Measurements from ENCODE around the gene DYRK1A. TPM values are rescaled to one million over a fixed set of nuclear protein-coding genes. Genes with fewer than 3 reads are reported as not detected.

The DYRK1A gene
- total RNA-seq, 2 donors from 2014 or later = 57.5 to 57.7 TPM

DNA sequence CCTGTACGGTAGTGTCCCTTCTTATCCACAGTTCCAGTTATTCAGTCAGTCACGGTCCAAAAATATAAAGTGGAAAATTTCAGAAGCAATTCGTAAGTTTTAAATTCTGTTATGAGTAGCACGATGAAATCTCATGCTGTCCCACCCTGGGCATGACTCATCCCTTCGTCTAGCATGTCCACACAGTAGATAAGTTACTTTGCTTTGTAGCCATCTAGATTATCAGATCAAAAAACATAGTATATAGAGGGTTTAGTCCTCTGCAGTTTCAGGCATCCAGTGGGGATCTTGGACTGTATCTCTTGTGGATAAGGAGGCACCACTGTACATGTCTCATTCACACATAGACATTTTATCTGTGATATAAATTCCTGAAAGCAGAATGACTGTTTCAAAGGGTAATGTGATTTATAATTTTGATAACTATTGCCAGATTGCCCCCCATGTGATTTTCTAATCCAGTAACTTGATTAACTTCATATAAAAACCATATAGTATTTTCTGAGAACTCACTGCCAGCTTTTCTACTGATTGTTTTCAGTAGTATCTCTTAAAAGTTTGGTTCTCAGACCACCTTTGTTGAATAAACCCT lies 143.3 kb downstream of the DYRK1A start:
- intact Hi-C loops (cut with DNase I) = no loop called here
- Histone ChIP-seq H3K4me1 (no peaks in the 10 kb centered on the region), H3K9me3 (no peaks in the 10 kb centered on the region), H3K36me3 (peaks cover 16% of the 10 kb centered on the region), H3K27me3 (no peaks in the 10 kb centered on the region), H3K9ac (ENCODE audit: low read depth in 2 of 2, low read length in 2 of 2) (no peak overlapping the region), H3K4me3 (no peak overlapping the region), H3K27ac (no peak overlapping the region)
- DNase-seq = no peak
- TF ChIP-seq, protein P1, sequence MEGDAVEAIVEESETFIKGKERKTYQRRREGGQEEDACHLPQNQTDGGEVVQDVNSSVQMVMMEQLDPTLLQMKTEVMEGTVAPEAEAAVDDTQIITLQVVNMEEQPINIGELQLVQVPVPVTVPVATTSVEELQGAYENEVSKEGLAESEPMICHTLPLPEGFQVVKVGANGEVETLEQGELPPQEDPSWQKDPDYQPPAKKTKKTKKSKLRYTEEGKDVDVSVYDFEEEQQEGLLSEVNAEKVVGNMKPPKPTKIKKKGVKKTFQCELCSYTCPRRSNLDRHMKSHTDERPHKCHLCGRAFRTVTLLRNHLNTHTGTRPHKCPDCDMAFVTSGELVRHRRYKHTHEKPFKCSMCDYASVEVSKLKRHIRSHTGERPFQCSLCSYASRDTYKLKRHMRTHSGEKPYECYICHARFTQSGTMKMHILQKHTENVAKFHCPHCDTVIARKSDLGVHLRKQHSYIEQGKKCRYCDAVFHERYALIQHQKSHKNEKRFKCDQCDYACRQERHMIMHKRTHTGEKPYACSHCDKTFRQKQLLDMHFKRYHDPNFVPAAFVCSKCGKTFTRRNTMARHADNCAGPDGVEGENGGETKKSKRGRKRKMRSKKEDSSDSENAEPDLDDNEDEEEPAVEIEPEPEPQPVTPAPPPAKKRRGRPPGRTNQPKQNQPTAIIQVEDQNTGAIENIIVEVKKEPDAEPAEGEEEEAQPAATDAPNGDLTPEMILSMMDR (IDR thresholded peaks at IDR 0.05) = no peak

DNA sequence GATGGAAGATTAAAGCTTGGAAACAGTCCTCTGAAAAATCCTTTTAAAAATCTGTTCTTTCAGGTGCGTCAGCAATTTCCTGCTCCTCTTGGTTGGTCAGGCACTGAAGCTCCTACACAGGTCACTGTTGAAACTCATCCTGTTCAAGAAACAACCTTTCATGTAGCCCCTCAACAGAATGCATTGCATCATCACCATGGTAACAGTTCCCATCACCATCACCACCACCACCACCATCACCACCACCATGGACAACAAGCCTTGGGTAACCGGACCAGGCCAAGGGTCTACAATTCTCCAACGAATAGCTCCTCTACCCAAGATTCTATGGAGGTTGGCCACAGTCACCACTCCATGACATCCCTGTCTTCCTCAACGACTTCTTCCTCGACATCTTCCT lies 145.3 kb downstream of the DYRK1A start:
- Histone ChIP-seq H3K4me1 (no peaks in the 10 kb centered on the region), H3K27ac (no peak overlapping the region), H3K9me3 (no peaks in the 10 kb centered on the region), H3K9ac (ENCODE audit: low read depth in 2 of 2, low read length in 2 of 2) (no peak overlapping the region), H3K27me3 (no peaks in the 10 kb centered on the region), H3K36me3 (peaks cover 9% of the 10 kb centered on the region), H3K4me3 (no peak overlapping the region)
- no peak for DNase-seq
- intact Hi-C loops (cut with DNase I) = no loop called here
- TF ChIP-seq, protein P1 (IDR thresholded peaks at IDR 0.05) = no peak

DNA sequence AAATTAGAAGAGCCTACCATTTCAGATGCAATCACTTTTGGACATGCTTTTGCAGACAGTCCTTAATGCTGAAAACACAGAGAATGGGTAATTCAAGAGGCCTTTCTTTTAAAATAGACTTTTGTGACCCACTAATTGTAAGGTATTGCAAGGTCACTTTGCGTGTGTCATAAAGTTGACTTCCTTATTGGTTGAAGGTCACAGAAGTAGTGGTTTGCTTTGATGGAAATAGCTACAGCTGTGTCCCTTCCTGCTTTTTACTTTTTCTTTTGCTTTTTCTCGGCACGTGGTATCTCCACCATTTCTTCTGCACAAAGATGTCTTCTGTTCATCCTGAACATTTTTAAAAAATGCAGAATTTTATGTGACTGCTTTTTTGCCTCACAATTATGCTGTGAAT lies 146.8 kb downstream of the DYRK1A start:
- TF ChIP-seq, protein P1 (IDR thresholded peaks at IDR 0.05) = no peak
- H3K4me1 ChIP-seq = no peaks in the 10 kb centered on the region
- intact Hi-C loops (cut with DNase I) = no loop called here
- H3K9ac ChIP-seq (ENCODE audit: low read depth in 2 of 2, low read length in 2 of 2) = no peak overlapping the region
- H3K27me3 ChIP-seq = no peaks in the 10 kb centered on the region
- H3K4me3 ChIP-seq = no peak overlapping the region
- no peaks in the 10 kb centered on the region for H3K9me3 ChIP-seq
- no peak for DNase-seq
- H3K36me3 ChIP-seq = peaks cover 9% of the 10 kb centered on the region
- no peak overlapping the region for H3K27ac ChIP-seq

DNA sequence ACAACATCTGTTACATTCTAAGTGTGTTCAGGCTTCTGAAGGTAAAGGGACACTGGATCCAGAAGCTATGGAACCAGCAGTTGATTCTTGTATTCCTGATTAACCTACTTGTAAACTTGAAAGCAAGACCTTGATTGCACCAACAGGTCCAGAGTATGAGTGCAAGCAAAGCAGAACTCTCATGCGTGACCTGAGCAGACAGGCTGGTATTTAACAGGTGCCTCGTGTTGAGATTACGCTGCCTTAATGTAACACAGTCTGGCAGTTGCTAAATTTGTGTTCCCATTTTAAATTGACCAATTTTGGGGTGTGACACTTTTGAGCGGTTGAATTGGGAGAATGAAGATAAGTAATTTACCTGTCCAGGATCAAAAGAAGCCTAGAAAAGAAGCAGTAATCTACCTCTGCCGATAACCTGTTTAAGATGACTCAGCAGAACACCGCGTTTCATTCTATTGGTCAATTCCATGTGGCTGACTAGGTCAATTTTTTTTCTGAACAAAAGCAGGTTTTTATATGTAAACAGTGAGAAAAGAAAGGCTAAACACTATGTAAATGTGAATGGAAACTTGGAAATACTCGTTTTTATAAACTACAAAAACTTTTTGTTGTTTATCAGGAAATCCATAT lies 147.6 kb downstream of the DYRK1A start:
- Histone ChIP-seq H3K27me3 (no peaks in the 10 kb centered on the region), H3K27ac (no peak overlapping the region), H3K9ac (ENCODE audit: low read depth in 2 of 2, low read length in 2 of 2) (no peak overlapping the region), H3K4me1 (no peaks in the 10 kb centered on the region), H3K4me3 (no peak overlapping the region), H3K9me3 (no peaks in the 10 kb centered on the region), H3K36me3 (peaks cover 9% of the 10 kb centered on the region)
- TF ChIP-seq, protein P1 (IDR thresholded peaks at IDR 0.05) = no peak
- intact Hi-C loops (cut with DNase I) = no loop called here
- DNase-seq = no peak

DNA sequence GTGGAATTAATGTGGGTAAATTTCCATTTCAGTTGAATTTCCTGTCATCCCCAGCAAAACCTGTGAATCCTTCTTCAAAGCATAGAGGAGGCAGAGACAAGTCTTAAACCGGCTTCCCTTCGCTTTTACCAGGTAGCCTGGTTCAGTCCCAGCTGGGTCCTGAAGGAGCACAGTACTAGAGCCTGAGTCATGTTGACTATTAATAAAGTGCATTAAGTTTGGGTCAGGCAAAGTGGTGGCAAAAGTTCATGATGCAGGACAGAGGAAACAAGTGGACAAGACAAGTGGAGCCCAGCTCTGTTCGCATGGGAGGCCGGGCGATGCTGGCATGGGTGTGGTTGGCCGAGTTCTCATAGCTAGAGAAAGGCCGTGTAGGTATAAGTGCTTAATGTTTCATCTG lies 150.4 kb downstream of the DYRK1A start:
- DNase-seq = no peak
- Histone ChIP-seq H3K9ac (ENCODE audit: low read depth in 2 of 2, low read length in 2 of 2) (no peak overlapping the region), H3K36me3 (peaks cover 4% of the 10 kb centered on the region), H3K9me3 (no peaks in the 10 kb centered on the region), H3K27me3 (no peaks in the 10 kb centered on the region), H3K4me1 (no peaks in the 10 kb centered on the region), H3K4me3 (no peak overlapping the region), H3K27ac (no peak overlapping the region)
- intact Hi-C loops (cut with DNase I) = no loop called here
- TF ChIP-seq, protein P1 (IDR thresholded peaks at IDR 0.05) = no peak
